SK-N-SH (cell line): ENCODE results near the gene COX6A1.

Experiments used
- CTCF ChIP-seq: fragments of 200-600 bp; sonication (generic); IDR thresholded peaks from 2 replicates; pipeline ENCODE4 v1.6.1; 2017; ENCODE audit warnings: antibody characterized with exemption, mild to moderate bottlenecking, moderate library complexity
- FOXM1 ChIP-seq: IDR thresholded peaks from 2 replicates; pipeline ENCODE4 v1.4.0; 2012; ENCODE audit warnings: low read depth, mild to moderate bottlenecking
- NRF1 ChIP-seq: IDR thresholded peaks from 2 replicates; pipeline ENCODE4 v1.6.1; 2012; ENCODE audit warnings: low read depth, mild to moderate bottlenecking, low read length
- USF2 ChIP-seq: fragments of 150-350 bp; IDR thresholded peaks from 2 replicates; pipeline ENCODE4 v1.6.1; 2017; ENCODE audit warnings: antibody characterized with exemption, low read length, low read depth, borderline replicate concordance
- ZBTB33 ChIP-seq: IDR thresholded peaks from 2 replicates; pipeline ENCODE4 v1.4.0; 2012; ENCODE audit warnings: low read depth, borderline replicate concordance

GRCh38 chr12:120421701-120422100 lies 16.2 kb upstream of the COX6A1 start:
- TF ChIP-seq FOXM1: no peak
- no peak for TF ChIP-seq NRF1
- TF ChIP-seq ZBTB33: no peak
- TF ChIP-seq CTCF: no peak
- no peak for TF ChIP-seq USF2
